ENCODE measurements around the gene CBX1. TPM values are rescaled to one million over a fixed set of nuclear protein-coding genes. Genes with fewer than 3 reads are reported as not detected.

CBX1 gene
- total and polyA plus RNA-seq, 2 of the 8 experiments (the other 6 are each of a cell fraction or from before 2014, with no cell fraction given), result 38.7 to 173 TPM

DNA sequence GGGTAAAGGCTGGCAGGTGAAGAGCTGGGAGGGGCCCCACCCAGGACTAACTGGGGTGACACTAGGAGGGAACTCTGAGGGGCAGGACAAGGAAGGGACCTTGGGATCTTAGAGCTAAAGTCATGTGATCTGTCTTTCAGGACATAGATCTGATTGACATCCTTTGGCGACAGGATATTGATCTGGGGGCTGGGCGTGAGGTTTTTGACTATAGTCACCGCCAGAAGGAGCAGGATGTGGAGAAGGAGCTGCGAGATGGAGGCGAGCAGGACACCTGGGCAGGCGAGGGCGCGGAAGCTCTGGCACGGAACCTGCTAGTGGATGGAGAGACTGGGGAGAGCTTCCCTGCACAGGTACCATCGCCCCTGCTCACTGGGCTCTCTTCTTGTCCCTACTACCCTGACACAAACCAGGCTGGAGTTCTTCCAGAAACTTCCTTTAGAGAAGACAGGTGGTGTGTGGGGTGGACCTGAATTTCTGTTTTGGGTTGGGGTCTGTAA, 45.0 kb downstream of the CBX1 start (continued):
- TF ChIP-seq, protein P1, sequence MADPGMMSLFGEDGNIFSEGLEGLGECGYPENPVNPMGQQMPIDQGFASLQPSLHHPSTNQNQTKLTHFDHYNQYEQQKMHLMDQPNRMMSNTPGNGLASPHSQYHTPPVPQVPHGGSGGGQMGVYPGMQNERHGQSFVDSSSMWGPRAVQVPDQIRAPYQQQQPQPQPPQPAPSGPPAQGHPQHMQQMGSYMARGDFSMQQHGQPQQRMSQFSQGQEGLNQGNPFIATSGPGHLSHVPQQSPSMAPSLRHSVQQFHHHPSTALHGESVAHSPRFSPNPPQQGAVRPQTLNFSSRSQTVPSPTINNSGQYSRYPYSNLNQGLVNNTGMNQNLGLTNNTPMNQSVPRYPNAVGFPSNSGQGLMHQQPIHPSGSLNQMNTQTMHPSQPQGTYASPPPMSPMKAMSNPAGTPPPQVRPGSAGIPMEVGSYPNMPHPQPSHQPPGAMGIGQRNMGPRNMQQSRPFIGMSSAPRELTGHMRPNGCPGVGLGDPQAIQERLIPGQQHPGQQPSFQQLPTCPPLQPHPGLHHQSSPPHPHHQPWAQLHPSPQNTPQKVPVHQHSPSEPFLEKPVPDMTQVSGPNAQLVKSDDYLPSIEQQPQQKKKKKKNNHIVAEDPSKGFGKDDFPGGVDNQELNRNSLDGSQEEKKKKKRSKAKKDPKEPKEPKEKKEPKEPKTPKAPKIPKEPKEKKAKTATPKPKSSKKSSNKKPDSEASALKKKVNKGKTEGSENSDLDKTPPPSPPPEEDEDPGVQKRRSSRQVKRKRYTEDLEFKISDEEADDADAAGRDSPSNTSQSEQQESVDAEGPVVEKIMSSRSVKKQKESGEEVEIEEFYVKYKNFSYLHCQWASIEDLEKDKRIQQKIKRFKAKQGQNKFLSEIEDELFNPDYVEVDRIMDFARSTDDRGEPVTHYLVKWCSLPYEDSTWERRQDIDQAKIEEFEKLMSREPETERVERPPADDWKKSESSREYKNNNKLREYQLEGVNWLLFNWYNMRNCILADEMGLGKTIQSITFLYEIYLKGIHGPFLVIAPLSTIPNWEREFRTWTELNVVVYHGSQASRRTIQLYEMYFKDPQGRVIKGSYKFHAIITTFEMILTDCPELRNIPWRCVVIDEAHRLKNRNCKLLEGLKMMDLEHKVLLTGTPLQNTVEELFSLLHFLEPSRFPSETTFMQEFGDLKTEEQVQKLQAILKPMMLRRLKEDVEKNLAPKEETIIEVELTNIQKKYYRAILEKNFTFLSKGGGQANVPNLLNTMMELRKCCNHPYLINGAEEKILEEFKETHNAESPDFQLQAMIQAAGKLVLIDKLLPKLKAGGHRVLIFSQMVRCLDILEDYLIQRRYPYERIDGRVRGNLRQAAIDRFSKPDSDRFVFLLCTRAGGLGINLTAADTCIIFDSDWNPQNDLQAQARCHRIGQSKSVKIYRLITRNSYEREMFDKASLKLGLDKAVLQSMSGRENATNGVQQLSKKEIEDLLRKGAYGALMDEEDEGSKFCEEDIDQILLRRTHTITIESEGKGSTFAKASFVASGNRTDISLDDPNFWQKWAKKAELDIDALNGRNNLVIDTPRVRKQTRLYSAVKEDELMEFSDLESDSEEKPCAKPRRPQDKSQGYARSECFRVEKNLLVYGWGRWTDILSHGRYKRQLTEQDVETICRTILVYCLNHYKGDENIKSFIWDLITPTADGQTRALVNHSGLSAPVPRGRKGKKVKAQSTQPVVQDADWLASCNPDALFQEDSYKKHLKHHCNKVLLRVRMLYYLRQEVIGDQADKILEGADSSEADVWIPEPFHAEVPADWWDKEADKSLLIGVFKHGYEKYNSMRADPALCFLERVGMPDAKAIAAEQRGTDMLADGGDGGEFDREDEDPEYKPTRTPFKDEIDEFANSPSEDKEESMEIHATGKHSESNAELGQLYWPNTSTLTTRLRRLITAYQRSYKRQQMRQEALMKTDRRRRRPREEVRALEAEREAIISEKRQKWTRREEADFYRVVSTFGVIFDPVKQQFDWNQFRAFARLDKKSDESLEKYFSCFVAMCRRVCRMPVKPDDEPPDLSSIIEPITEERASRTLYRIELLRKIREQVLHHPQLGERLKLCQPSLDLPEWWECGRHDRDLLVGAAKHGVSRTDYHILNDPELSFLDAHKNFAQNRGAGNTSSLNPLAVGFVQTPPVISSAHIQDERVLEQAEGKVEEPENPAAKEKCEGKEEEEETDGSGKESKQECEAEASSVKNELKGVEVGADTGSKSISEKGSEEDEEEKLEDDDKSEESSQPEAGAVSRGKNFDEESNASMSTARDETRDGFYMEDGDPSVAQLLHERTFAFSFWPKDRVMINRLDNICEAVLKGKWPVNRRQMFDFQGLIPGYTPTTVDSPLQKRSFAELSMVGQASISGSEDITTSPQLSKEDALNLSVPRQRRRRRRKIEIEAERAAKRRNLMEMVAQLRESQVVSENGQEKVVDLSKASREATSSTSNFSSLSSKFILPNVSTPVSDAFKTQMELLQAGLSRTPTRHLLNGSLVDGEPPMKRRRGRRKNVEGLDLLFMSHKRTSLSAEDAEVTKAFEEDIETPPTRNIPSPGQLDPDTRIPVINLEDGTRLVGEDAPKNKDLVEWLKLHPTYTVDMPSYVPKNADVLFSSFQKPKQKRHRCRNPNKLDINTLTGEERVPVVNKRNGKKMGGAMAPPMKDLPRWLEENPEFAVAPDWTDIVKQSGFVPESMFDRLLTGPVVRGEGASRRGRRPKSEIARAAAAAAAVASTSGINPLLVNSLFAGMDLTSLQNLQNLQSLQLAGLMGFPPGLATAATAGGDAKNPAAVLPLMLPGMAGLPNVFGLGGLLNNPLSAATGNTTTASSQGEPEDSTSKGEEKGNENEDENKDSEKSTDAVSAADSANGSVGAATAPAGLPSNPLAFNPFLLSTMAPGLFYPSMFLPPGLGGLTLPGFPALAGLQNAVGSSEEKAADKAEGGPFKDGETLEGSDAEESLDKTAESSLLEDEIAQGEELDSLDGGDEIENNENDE (IDR thresholded peaks at IDR 0.05; ENCODE audit: insufficient replicate concordance, low read length), result no peak
- TF ChIP-seq SUZ12 (IDR thresholded peaks at IDR 0.05; ENCODE audit: low read length) (no peak), CBX5 (IDR thresholded peaks at IDR 0.05; ENCODE audit: low read depth, low read length) (no peak), HDAC6 (IDR thresholded peaks at IDR 0.05; ENCODE audit: low read depth, low read length) (no peak), MAFK (IDR thresholded peaks at IDR 0.05; ENCODE audit: low read depth, low read length) (no peak), SP2 (IDR thresholded peaks at IDR 0.05; ENCODE audit: low read length) (no peak), POLR2A (IDR thresholded peaks at IDR 0.05; ENCODE audit: control extremely low read depth in 1 of 2, low read depth in 2 of 2, low read length in 2 of 2) (no peak), POU5F1 (IDR thresholded peaks at IDR 0.05; ENCODE audit: low read depth, low read length) (no peak)
- TF ChIP-seq, protein P2, sequence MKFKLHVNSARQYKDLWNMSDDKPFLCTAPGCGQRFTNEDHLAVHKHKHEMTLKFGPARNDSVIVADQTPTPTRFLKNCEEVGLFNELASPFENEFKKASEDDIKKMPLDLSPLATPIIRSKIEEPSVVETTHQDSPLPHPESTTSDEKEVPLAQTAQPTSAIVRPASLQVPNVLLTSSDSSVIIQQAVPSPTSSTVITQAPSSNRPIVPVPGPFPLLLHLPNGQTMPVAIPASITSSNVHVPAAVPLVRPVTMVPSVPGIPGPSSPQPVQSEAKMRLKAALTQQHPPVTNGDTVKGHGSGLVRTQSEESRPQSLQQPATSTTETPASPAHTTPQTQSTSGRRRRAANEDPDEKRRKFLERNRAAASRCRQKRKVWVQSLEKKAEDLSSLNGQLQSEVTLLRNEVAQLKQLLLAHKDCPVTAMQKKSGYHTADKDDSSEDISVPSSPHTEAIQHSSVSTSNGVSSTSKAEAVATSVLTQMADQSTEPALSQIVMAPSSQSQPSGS (IDR thresholded peaks at IDR 0.05; ENCODE audit: low read length), result no peak
- TF ChIP-seq, protein P3, sequence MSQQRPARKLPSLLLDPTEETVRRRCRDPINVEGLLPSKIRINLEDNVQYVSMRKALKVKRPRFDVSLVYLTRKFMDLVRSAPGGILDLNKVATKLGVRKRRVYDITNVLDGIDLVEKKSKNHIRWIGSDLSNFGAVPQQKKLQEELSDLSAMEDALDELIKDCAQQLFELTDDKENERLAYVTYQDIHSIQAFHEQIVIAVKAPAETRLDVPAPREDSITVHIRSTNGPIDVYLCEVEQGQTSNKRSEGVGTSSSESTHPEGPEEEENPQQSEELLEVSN (IDR thresholded peaks at IDR 0.05), result no peak
